HG02943 (cell line): ENCODE data around the gene MPC1L.

Experiments used
- ATAC-seq: cut with Tn5 transposase; IDR thresholded peaks from one replicate; pipeline ENCODE4 v1.9.1; 2021; ENCODE audit warnings: mild to moderate bottlenecking, low read depth, moderate library complexity; ENCODE audit not compliant: unreplicated experiment

MPC1L gene

GRCh38 chrX:40625294-40625693, 2.1 kb downstream of the MPC1L start:
- no peak for ATAC-seq

- no peak for ATAC-seq
These were observed 5.3 kb downstream of the MPC1L start for GRCh38 chrX:40628506-40628905.

- ATAC-seq, result no peak
These were observed 9.0 kb downstream of the MPC1L start for GRCh38 chrX:40632199-40632598.

GRCh38 chrX:40637687-40638086, 14.5 kb downstream of the MPC1L start:
- ATAC-seq, result no peak

- no peak for ATAC-seq
These were observed 20.9 kb downstream of the MPC1L start for GRCh38 chrX:40644176-40644575.

GRCh38 chrX:40644821-40645358, 21.7 kb downstream of the MPC1L start:
- no peak for ATAC-seq

- ATAC-seq, result peak; percentile 24
These were observed 23.5 kb downstream of the MPC1L start for GRCh38 chrX:40646489-40647306.

- ATAC-seq, result peak; percentile 66
These were observed 24.3 kb downstream of the MPC1L start, which contains the start of gene CXorf38 for GRCh38 chrX:40647307-40648197. Gene CXorf38 (minus strand): TSS chrX:40647561. CDS start chrX:40647520, 41 bp downstream.

GRCh38 chrX:40651620-40652223, 28.5 kb downstream of the MPC1L start:
- no peak for ATAC-seq

GRCh38 chrX:40652664-40653063, 29.4 kb downstream of the MPC1L start:
- no peak for ATAC-seq

- no peak for ATAC-seq
These were observed 30.3 kb downstream of the MPC1L start for GRCh38 chrX:40653535-40653934.

- no peak for ATAC-seq
These were observed 37.2 kb downstream of the MPC1L start for GRCh38 chrX:40660381-40660780.

GRCh38 chrX:40661489-40661888, 38.3 kb downstream of the MPC1L start:
- ATAC-seq, result no peak

GRCh38 chrX:40663078-40663740, 40.0 kb downstream of the MPC1L start:
- ATAC-seq, result no peak

GRCh38 chrX:40663880-40664630, 40.8 kb downstream of the MPC1L start:
- no peak for ATAC-seq

- ATAC-seq, result no peak
These were observed 47.9 kb downstream of the MPC1L start for GRCh38 chrX:40671126-40671525.
